ENCODE measurements around the gene MYH14. TPM values are rescaled to one million over a fixed set of nuclear protein-coding genes. Genes with fewer than 3 reads are reported as not detected.

The MYH14 gene
- polyA plus RNA-seq, 1 of the 3 experiments (the other 2 are of a cell fraction) = 0.02 TPM

DNA sequence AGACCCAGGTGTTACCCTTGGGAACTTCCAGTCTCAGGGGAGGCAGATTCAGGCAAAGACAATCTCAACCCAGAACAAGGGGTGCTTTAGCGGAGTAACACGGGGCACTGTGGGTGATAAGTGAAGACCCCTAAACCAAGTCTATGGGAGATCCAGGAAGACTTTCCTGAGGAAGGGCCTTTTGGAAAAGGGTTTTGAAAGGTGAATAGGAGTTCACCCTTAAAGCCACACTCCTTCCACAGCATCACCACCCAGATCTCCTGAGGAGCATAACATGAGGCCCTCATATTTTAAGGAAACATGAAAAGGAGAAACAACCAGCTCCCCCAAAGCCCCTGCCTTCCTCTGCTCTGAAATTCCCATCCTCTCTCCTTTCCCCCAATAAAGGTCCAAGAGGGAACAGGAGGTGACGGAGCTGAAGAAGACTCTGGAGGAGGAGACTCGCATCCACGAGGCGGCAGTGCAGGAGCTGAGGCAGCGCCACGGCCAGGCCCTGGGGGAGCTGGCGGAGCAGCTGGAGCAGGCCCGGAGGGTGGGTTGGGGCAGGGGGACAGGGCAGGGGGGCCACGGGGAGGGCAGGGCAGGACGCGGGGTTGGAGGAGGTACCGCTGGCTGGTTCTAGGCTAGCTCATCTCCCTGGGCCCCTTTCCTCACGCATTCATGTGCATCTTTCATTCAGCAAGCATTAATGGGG, 73.1 kb downstream of the MYH14 start:
- no peak overlapping the region for H3K4me2 ChIP-seq
- ChIA-PET CTCF (interaction anchor here (0.9 to 1.2 kb wide), 3 partner anchors 18 to 39 kb away, joined by 3 to 5 read pairs (median 4); no protein-coding TSS in a partner anchor), POLR2A (no interaction called here)
- H3K36me3 ChIP-seq (replicated peaks in 1 of 2; ENCODE audit: control insufficient read depth in 1 of 2, insufficient read depth in 2 of 2, low read length in 1 of 2) = no peaks in the 10 kb centered on the region
- no peak overlapping the region for H3K27ac ChIP-seq (ENCODE audit: low read depth in 2 of 2, low read length in 1 of 2)
- H3K4me3 ChIP-seq (ENCODE audit: low read depth in 2 of 2, low read length in 1 of 2) = no peak overlapping the region
- H3K4me1 ChIP-seq (ENCODE audit: control insufficient read depth in 1 of 2, insufficient read depth in 2 of 2, low read depth in 1 of 2, low read length in 1 of 2) = no peaks in the 10 kb centered on the region
- WGBS (ENCODE audit: low lambda C conversion rate) = 32% methylated on average over 15 of the region's 15 CpGs
- no peaks in the 10 kb centered on the region for H3K79me2 ChIP-seq (ENCODE audit: insufficient read depth)
- H3K9ac ChIP-seq = no peak overlapping the region
- no peaks in the 10 kb centered on the region for H3K9me3 ChIP-seq
- H4K20me1 ChIP-seq (ENCODE audit: insufficient read depth) = no peaks in the 10 kb centered on the region
- no peaks in the 10 kb centered on the region for H3F3A ChIP-seq (replicated peaks; ENCODE audit: insufficient read depth)
- no peak overlapping the region for H2AFZ ChIP-seq (ENCODE audit: low read depth)
- no peak for DNase-seq
- TF ChIP-seq CHD2 (IDR thresholded peaks at IDR 0.05; ENCODE audit: low read length, partially characterized antibody) (no peak), EP300 (IDR thresholded peaks at IDR 0.05; ENCODE audit: borderline replicate concordance in 1 of 2, low read depth in 1 of 2, low read length in 1 of 2) (no peak), SIN3A (IDR thresholded peaks at IDR 0.05; ENCODE audit: borderline replicate concordance, low read depth, low read length) (no peak)
- peaks cover 88% of the 10 kb centered on the region for H3K27me3 ChIP-seq (ENCODE audit: insufficient read depth)
- no peaks in the 10 kb centered on the region for H3K9me2 ChIP-seq

GRCh38 chr19:50277966-50278580, 74.7 kb downstream of the MYH14 start:
- no peak overlapping the region for H2AFZ ChIP-seq (ENCODE audit: low read depth)
- no peaks in the 10 kb centered on the region for H4K20me1 ChIP-seq (ENCODE audit: insufficient read depth)
- no peaks in the 10 kb centered on the region for H3F3A ChIP-seq (replicated peaks; ENCODE audit: insufficient read depth)
- H3K9ac ChIP-seq = no peak overlapping the region
- no peak overlapping the region for H3K4me3 ChIP-seq (ENCODE audit: low read depth in 2 of 2, low read length in 1 of 2)
- H3K9me2 ChIP-seq = no peaks in the 10 kb centered on the region
- 20% methylated on average over 14 of the region's 14 CpGs for WGBS (ENCODE audit: low lambda C conversion rate)
- no peak overlapping the region for H3K27ac ChIP-seq (ENCODE audit: low read depth in 2 of 2, low read length in 1 of 2)
- no peak overlapping the region for H3K4me2 ChIP-seq
- no peaks in the 10 kb centered on the region for H3K9me3 ChIP-seq
- no peak for DNase-seq
- peaks cover 86% of the 10 kb centered on the region for H3K27me3 ChIP-seq (ENCODE audit: insufficient read depth)
- no peak for TF ChIP-seq TAF1 (IDR thresholded peaks at IDR 0.05; ENCODE audit: borderline replicate concordance, low read depth, low read length)
- no peak for TF ChIP-seq FOXM1 (IDR thresholded peaks at IDR 0.05; ENCODE audit: low read depth)
- TF ChIP-seq NRF1 (IDR thresholded peaks at IDR 0.05; ENCODE audit: low read depth, low read length) = no peak
- no peak for TF ChIP-seq RXRA (IDR thresholded peaks at IDR 0.05; ENCODE audit: borderline replicate concordance, low read depth)
- TF ChIP-seq CHD2 (IDR thresholded peaks at IDR 0.05; ENCODE audit: low read length, partially characterized antibody) = no peak
- TF ChIP-seq, protein P1, sequence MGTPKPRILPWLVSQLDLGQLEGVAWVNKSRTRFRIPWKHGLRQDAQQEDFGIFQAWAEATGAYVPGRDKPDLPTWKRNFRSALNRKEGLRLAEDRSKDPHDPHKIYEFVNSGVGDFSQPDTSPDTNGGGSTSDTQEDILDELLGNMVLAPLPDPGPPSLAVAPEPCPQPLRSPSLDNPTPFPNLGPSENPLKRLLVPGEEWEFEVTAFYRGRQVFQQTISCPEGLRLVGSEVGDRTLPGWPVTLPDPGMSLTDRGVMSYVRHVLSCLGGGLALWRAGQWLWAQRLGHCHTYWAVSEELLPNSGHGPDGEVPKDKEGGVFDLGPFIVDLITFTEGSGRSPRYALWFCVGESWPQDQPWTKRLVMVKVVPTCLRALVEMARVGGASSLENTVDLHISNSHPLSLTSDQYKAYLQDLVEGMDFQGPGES (IDR thresholded peaks at IDR 0.05; ENCODE audit: low read depth, low read length) = no peak
- TF ChIP-seq TEAD4 (IDR thresholded peaks at IDR 0.05; ENCODE audit: borderline replicate concordance, insufficient read depth) = no peak
- TF ChIP-seq FOXJ3 (CRISPR knock-in tag; IDR thresholded peaks at IDR 0.05) = no peak
- TF ChIP-seq GABPA (IDR thresholded peaks at IDR 0.05; ENCODE audit: low read depth) = no peak
- TF ChIP-seq NFIC (IDR thresholded peaks at IDR 0.05; ENCODE audit: borderline replicate concordance) = no peak
- TF ChIP-seq MEF2A (IDR thresholded peaks at IDR 0.05; ENCODE audit: borderline replicate concordance, low read depth) = no peak
- TF ChIP-seq EZH2phosphoT487 (IDR thresholded peaks at IDR 0.05; ENCODE audit: borderline replicate concordance, low read depth) = no peak
- no peak for TF ChIP-seq FOSL2 (IDR thresholded peaks at IDR 0.05; ENCODE audit: borderline replicate concordance, low read depth)
- no peak for TF ChIP-seq GATA2 (CRISPR knock-in tag; IDR thresholded peaks at IDR 0.05)
- TF ChIP-seq RAD21 (IDR thresholded peaks at IDR 0.05; ENCODE audit: low read length) = no peak
- TF ChIP-seq JUND (IDR thresholded peaks at IDR 0.05) = no peak
- TF ChIP-seq, protein P2, sequence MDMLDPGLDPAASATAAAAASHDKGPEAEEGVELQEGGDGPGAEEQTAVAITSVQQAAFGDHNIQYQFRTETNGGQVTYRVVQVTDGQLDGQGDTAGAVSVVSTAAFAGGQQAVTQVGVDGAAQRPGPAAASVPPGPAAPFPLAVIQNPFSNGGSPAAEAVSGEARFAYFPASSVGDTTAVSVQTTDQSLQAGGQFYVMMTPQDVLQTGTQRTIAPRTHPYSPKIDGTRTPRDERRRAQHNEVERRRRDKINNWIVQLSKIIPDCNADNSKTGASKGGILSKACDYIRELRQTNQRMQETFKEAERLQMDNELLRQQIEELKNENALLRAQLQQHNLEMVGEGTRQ (IDR thresholded peaks at IDR 0.05; ENCODE audit: borderline replicate concordance, low read depth, low read length) = no peak
- TF ChIP-seq TCF12 (IDR thresholded peaks at IDR 0.05) = no peak
- TF ChIP-seq, protein P3, sequence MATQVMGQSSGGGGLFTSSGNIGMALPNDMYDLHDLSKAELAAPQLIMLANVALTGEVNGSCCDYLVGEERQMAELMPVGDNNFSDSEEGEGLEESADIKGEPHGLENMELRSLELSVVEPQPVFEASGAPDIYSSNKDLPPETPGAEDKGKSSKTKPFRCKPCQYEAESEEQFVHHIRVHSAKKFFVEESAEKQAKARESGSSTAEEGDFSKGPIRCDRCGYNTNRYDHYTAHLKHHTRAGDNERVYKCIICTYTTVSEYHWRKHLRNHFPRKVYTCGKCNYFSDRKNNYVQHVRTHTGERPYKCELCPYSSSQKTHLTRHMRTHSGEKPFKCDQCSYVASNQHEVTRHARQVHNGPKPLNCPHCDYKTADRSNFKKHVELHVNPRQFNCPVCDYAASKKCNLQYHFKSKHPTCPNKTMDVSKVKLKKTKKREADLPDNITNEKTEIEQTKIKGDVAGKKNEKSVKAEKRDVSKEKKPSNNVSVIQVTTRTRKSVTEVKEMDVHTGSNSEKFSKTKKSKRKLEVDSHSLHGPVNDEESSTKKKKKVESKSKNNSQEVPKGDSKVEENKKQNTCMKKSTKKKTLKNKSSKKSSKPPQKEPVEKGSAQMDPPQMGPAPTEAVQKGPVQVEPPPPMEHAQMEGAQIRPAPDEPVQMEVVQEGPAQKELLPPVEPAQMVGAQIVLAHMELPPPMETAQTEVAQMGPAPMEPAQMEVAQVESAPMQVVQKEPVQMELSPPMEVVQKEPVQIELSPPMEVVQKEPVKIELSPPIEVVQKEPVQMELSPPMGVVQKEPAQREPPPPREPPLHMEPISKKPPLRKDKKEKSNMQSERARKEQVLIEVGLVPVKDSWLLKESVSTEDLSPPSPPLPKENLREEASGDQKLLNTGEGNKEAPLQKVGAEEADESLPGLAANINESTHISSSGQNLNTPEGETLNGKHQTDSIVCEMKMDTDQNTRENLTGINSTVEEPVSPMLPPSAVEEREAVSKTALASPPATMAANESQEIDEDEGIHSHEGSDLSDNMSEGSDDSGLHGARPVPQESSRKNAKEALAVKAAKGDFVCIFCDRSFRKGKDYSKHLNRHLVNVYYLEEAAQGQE (IDR thresholded peaks at IDR 0.05; ENCODE audit: low read depth, low read length) = no peak
- H3K36me3 ChIP-seq (replicated peaks in 1 of 2; ENCODE audit: control insufficient read depth in 1 of 2, insufficient read depth in 2 of 2, low read length in 1 of 2) = no peaks in the 10 kb centered on the region
- H3K4me1 ChIP-seq (ENCODE audit: control insufficient read depth in 1 of 2, insufficient read depth in 2 of 2, low read depth in 1 of 2, low read length in 1 of 2) = no peaks in the 10 kb centered on the region
- no peaks in the 10 kb centered on the region for H3K79me2 ChIP-seq (ENCODE audit: insufficient read depth)
- POLR2A ChIA-PET = no interaction called here
- CTCF ChIA-PET = interaction anchor here (1.0 to 1.3 kb wide), 2 partner anchors 26 kb away, joined by 4 to 5 read pairs; no protein-coding TSS in a partner anchor

Measured in SK-N-SH (cell line).